Measurements from ENCODE around the gene CPPED1.

The CPPED1 gene

DNA sequence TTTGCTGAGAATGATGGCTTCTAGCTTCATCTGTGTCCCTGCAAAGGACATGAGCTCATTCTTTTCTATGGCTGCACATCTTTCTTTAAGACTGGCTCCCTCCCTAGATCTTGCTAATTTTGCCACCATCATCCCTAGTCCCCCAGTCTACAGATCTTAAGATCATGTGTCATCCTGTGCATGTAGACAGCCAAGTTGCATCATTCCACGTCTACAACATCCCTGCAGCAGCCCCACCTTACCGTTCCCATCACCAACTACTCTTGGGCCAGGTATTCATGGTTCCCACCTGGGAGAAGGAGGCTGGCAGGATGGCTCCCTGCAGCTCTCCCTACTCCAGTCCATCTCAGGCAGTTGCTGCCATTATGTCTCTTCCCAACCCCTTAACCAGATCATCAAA, 12.3 kb downstream of the CPPED1 start:
- Histone ChIP-seq H3K9me3 (ENCODE audit: insufficient read depth, low read length) (peaks cover 7% of the 10 kb centered on the region; the same call in 1 of the 2 replicates), H3K9ac (ENCODE audit: insufficient read length, low read depth) (no peak overlapping the region), H3K27me3 (ENCODE audit: insufficient read depth, insufficient read length) (no peaks in the 10 kb centered on the region), H3K36me3 (ENCODE audit: insufficient read depth, insufficient read length, low read length) (peaks cover 5% of the 10 kb centered on the region), H3K4me3 (ENCODE audit: insufficient read length, low read depth) (no peak overlapping the region), H3K4me1 (ENCODE audit: insufficient read depth, insufficient read length) (no peaks in the 10 kb centered on the region)
- DNase-seq (ENCODE audit: low read depth, low spot score): no peak
- TF ChIP-seq YY1 (IDR thresholded peaks at IDR 0.05; ENCODE audit: insufficient read depth, insufficient read length) (no peak), SUZ12 (IDR thresholded peaks at IDR 0.05; ENCODE audit: extremely low read depth, insufficient read depth, insufficient read length) (no peak), ZNF274 (IDR thresholded peaks at IDR 0.05; ENCODE audit: low read depth, low read length) (no peak)

DNA sequence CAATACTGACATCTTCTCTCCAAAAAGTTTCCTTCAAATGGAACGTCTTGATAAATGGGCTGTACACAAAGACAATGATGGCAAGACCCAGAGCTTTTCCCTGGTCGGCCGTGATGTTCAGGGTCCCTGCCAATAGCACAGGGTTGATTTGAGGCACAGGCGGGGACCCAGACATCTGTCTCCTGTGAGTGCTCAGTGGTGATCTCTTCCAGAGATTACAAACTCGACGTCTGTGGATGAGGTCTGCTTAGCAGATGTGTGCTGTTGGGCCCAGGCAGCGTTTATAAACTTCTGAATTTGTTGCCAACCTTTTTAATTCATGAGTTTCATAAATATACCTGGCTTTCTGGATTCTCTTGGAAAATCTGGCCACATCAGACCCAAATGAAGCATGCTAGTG, 14.9 kb downstream of the CPPED1 start:
- Histone ChIP-seq H3K36me3 (ENCODE audit: insufficient read depth, insufficient read length, low read length) (peaks cover 5% of the 10 kb centered on the region), H3K4me1 (ENCODE audit: insufficient read depth, insufficient read length) (no peaks in the 10 kb centered on the region), H3K9ac (ENCODE audit: insufficient read length, low read depth) (no peak overlapping the region), H3K27me3 (ENCODE audit: insufficient read depth, insufficient read length) (no peaks in the 10 kb centered on the region), H3K9me3 (ENCODE audit: insufficient read depth, low read length) (peaks cover 15% of the 10 kb centered on the region; the same call in 1 of the 2 replicates), H3K4me3 (ENCODE audit: insufficient read length, low read depth) (no peak overlapping the region)
- TF ChIP-seq ZNF274 (IDR thresholded peaks at IDR 0.05; ENCODE audit: low read depth, low read length): no peak
- no peak for TF ChIP-seq YY1 (IDR thresholded peaks at IDR 0.05; ENCODE audit: insufficient read depth, insufficient read length)
- TF ChIP-seq SUZ12 (IDR thresholded peaks at IDR 0.05; ENCODE audit: extremely low read depth, insufficient read depth, insufficient read length): no peak
- DNase-seq (ENCODE audit: low read depth, low spot score): no peak

- H3K27me3 ChIP-seq (ENCODE audit: insufficient read depth, insufficient read length): no peaks in the 10 kb centered on the region
- H3K4me1 ChIP-seq (ENCODE audit: insufficient read depth, insufficient read length): no peaks in the 10 kb centered on the region
- peaks cover 15% of the 10 kb centered on the region; the same call in 1 of the 2 replicates for H3K9me3 ChIP-seq (ENCODE audit: insufficient read depth, low read length)
- no peak for DNase-seq (ENCODE audit: low read depth, low spot score)
- peaks cover 6% of the 10 kb centered on the region for H3K36me3 ChIP-seq (ENCODE audit: insufficient read depth, insufficient read length, low read length)
- H3K4me3 ChIP-seq (ENCODE audit: insufficient read length, low read depth): no peak overlapping the region
- no peak overlapping the region for H3K9ac ChIP-seq (ENCODE audit: insufficient read length, low read depth)
- no peak for TF ChIP-seq SUZ12 (IDR thresholded peaks at IDR 0.05; ENCODE audit: extremely low read depth, insufficient read depth, insufficient read length)
- no peak for TF ChIP-seq ZNF274 (IDR thresholded peaks at IDR 0.05; ENCODE audit: low read depth, low read length)
- TF ChIP-seq YY1 (IDR thresholded peaks at IDR 0.05; ENCODE audit: insufficient read depth, insufficient read length): no peak
Measured at GRCh38 chr16:12786081-12786480, 17.6 kb downstream of the CPPED1 start.

- no peak for DNase-seq (ENCODE audit: low read depth, low spot score)
- no peak overlapping the region for H3K9ac ChIP-seq (ENCODE audit: insufficient read length, low read depth)
- H3K27me3 ChIP-seq (ENCODE audit: insufficient read depth, insufficient read length): no peaks in the 10 kb centered on the region
- peaks cover 22% of the 10 kb centered on the region for H3K36me3 ChIP-seq (ENCODE audit: insufficient read depth, insufficient read length, low read length)
- TF ChIP-seq ZNF274 (IDR thresholded peaks at IDR 0.05; ENCODE audit: low read depth, low read length): no peak
- no peak overlapping the region for H3K4me3 ChIP-seq (ENCODE audit: insufficient read length, low read depth)
- no peaks in the 10 kb centered on the region for H3K4me1 ChIP-seq (ENCODE audit: insufficient read depth, insufficient read length)
- H3K9me3 ChIP-seq (ENCODE audit: insufficient read depth, low read length): peaks cover 15% of the 10 kb centered on the region; the same call in 1 of the 2 replicates
Measured at GRCh38 chr16:12784076-12784475, 19.6 kb downstream of the CPPED1 start.

DNA sequence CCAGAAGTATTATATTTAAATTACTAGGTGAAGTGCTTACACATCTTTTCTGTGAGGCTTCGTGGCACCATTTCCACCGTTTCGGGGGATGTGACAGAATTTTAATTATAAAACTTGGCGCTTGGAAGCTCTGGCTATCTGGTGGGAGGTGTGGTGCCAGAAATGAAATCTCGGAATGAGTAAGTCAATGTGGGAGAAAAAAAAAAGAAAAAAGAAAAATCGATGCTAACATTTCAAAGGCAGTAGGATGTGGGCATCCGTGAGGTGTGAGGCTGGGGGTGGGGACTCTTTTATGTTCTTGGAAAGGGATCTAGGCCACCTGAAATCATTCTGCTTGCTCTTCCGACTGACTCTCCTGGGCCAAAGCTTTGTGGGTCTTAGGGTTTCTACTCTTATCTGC, 21.9 kb downstream of the CPPED1 start:
- no peaks in the 10 kb centered on the region for H3K27me3 ChIP-seq (ENCODE audit: insufficient read depth, insufficient read length)
- peaks cover 8% of the 10 kb centered on the region; the same call in 1 of the 2 replicates for H3K9me3 ChIP-seq (ENCODE audit: insufficient read depth, low read length)
- no peaks in the 10 kb centered on the region for H3K4me1 ChIP-seq (ENCODE audit: insufficient read depth, insufficient read length)
- TF ChIP-seq ZNF274 (IDR thresholded peaks at IDR 0.05; ENCODE audit: low read depth, low read length): no peak
- TF ChIP-seq YY1 (IDR thresholded peaks at IDR 0.05; ENCODE audit: insufficient read depth, insufficient read length): no peak
- TF ChIP-seq SUZ12 (IDR thresholded peaks at IDR 0.05; ENCODE audit: extremely low read depth, insufficient read depth, insufficient read length): no peak
- no peak overlapping the region for H3K9ac ChIP-seq (ENCODE audit: insufficient read length, low read depth)
- DNase-seq (ENCODE audit: low read depth, low spot score): no peak
- no peak overlapping the region for H3K4me3 ChIP-seq (ENCODE audit: insufficient read length, low read depth)
- peaks cover 17% of the 10 kb centered on the region for H3K36me3 ChIP-seq (ENCODE audit: insufficient read depth, insufficient read length, low read length)

DNA sequence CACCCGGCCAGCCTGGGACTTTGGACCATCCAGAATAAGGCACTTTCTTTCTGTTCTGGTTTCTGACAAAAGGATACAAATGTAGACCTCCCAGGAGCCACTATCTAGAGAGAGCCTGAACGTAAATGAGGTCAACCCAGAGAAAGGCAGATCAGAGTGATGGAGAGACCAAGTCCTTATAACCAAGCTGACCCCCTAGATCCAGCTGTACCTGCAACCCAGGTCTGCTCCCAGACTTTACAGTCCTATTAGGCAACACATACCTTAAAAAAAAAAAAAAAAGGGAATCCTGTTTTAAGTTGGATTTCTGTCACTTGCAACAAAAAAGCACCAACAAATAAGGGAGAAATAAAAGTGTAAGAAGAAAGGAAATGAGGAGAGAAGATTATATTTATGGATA, 23.2 kb downstream of the CPPED1 start:
- H3K27me3 ChIP-seq (ENCODE audit: insufficient read depth, insufficient read length): no peaks in the 10 kb centered on the region
- peaks cover 8% of the 10 kb centered on the region; the same call in 1 of the 2 replicates for H3K9me3 ChIP-seq (ENCODE audit: insufficient read depth, low read length)
- TF ChIP-seq SUZ12 (IDR thresholded peaks at IDR 0.05; ENCODE audit: extremely low read depth, insufficient read depth, insufficient read length) (no peak), YY1 (IDR thresholded peaks at IDR 0.05; ENCODE audit: insufficient read depth, insufficient read length) (no peak), ZNF274 (IDR thresholded peaks at IDR 0.05; ENCODE audit: low read depth, low read length) (no peak)
- DNase-seq (ENCODE audit: low read depth, low spot score): no peak
- H3K9ac ChIP-seq (ENCODE audit: insufficient read length, low read depth): no peak overlapping the region
- H3K36me3 ChIP-seq (ENCODE audit: insufficient read depth, insufficient read length, low read length): peaks cover 25% of the 10 kb centered on the region
- H3K4me3 ChIP-seq (ENCODE audit: insufficient read length, low read depth): no peak overlapping the region
- no peaks in the 10 kb centered on the region for H3K4me1 ChIP-seq (ENCODE audit: insufficient read depth, insufficient read length)

DNA sequence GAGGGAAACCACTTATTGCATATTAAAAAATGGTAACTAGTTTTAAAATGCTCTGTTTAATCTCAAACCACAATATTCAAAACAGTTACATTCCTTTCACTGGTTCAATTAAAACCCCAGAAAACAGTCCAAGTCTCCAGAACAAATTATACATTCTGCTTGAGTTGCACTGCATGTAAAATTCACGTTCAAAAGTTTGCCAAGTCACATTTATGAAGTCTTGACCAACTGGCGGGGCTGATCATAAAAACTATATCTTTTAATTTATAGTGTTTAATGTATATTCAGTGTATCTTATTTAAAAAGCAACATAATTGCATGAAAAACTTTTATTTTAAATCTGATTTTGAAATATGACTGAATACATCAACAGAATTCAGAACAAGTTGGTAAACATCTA, 25.0 kb downstream of the CPPED1 start:
- Histone ChIP-seq H3K9me3 (ENCODE audit: insufficient read depth, low read length) (no peaks in the 10 kb centered on the region), H3K4me1 (ENCODE audit: insufficient read depth, insufficient read length) (no peaks in the 10 kb centered on the region), H3K4me3 (ENCODE audit: insufficient read length, low read depth) (no peak overlapping the region), H3K9ac (ENCODE audit: insufficient read length, low read depth) (no peak overlapping the region), H3K27me3 (ENCODE audit: insufficient read depth, insufficient read length) (no peaks in the 10 kb centered on the region), H3K36me3 (ENCODE audit: insufficient read depth, insufficient read length, low read length) (peaks cover 30% of the 10 kb centered on the region)
- DNase-seq (ENCODE audit: low read depth, low spot score): no peak
- TF ChIP-seq SUZ12 (IDR thresholded peaks at IDR 0.05; ENCODE audit: extremely low read depth, insufficient read depth, insufficient read length) (no peak), YY1 (IDR thresholded peaks at IDR 0.05; ENCODE audit: insufficient read depth, insufficient read length) (no peak), ZNF274 (IDR thresholded peaks at IDR 0.05; ENCODE audit: low read depth, low read length) (no peak)
